Measurements from ENCODE around the gene COL15A1. TPM values are rescaled to one million over a fixed set of nuclear protein-coding genes. Genes with fewer than 3 reads are reported as not detected.
"Not testable (repeated sequence)": the region's sequence is repeated elsewhere in the genome, so short reads cannot be mapped to it uniquely, and the experiment has no call there.

COL15A1 gene
- polyA plus RNA-seq, 1 donor (not counting 4 experiments of a cell fraction or from before 2014, with no cell fraction given) = not detected

DNA sequence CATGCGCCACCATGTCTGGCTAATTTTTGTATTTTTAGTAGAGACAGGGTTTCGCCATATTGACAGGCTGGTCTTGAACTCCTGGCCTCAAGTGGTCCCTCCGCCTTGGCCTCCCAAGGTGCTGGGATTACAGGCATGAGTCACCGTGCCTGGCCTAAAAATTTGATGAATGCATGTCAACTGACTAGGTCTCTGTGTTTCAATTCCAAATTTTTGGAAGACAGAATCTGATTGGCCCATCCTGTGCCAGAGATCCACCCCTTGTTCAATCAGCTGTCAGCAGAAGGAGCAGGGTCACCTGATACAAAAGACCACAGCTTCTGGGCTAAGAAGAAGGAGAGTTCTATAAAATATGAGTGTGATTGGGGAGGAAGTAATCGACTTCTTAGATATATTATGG is 43.5 kb upstream of the COL15A1 start:
- no peaks in the 10 kb centered on the region for H3K79me2 ChIP-seq (ENCODE audit: control insufficient read depth, insufficient read depth, low read length)
- dilution Hi-C loops (cut with MboI; ENCODE audit: extremely low pct_ligation_motif_present, low sequenced_read_pairs) = no loop called here
- H3K9ac ChIP-seq (ENCODE audit: control insufficient read depth, extremely low read depth, insufficient read depth, low read length) = no peak overlapping the region
- H4K20me1 ChIP-seq (ENCODE audit: control insufficient read depth, extremely low read depth, insufficient read depth, low read length) = no peaks in the 10 kb centered on the region
- H3K9me1 ChIP-seq (ENCODE audit: control insufficient read depth, extremely low read depth, insufficient read depth, low read length) = no peaks in the 10 kb centered on the region
- H3K4me1 ChIP-seq (ENCODE audit: control insufficient read depth, extremely low read depth, insufficient read depth, low read length) = no peaks in the 10 kb centered on the region
- DNase-seq (ENCODE audit: low read depth, low spot score) (no peak), FAIRE-seq (no peak)
- no peak overlapping the region for H2AFZ ChIP-seq (ENCODE audit: control insufficient read depth, low read length)
- H3K9me3 ChIP-seq (ENCODE audit: control insufficient read depth, low read depth, low read length) = no peaks in the 10 kb centered on the region
- no peaks in the 10 kb centered on the region for H3K36me3 ChIP-seq (ENCODE audit: control insufficient read depth in 2 of 2, extremely low read depth in 1 of 2, insufficient read depth in 2 of 2, low read length in 2 of 2)
- H3K27ac ChIP-seq (ENCODE audit: control insufficient read depth, insufficient read depth, low read length) = no peak overlapping the region
- H3K4me2 ChIP-seq (ENCODE audit: control insufficient read depth, extremely low read depth, insufficient read depth, low read depth, low read length) = no peak overlapping the region
- H3K4me3 ChIP-seq (ENCODE audit: control insufficient read depth in 2 of 3, extremely low read depth in 1 of 3, insufficient read depth in 2 of 3, low read depth in 1 of 3, low read length in 3 of 3) = no peak overlapping the region
- no peaks in the 10 kb centered on the region for H3K27me3 ChIP-seq (ENCODE audit: control insufficient read depth, extremely low read depth, insufficient read depth, low read length)
- TF ChIP-seq EZH2 (IDR thresholded peaks at IDR 0.05; ENCODE audit: low read length) = no peak
- TF ChIP-seq, protein P1, sequence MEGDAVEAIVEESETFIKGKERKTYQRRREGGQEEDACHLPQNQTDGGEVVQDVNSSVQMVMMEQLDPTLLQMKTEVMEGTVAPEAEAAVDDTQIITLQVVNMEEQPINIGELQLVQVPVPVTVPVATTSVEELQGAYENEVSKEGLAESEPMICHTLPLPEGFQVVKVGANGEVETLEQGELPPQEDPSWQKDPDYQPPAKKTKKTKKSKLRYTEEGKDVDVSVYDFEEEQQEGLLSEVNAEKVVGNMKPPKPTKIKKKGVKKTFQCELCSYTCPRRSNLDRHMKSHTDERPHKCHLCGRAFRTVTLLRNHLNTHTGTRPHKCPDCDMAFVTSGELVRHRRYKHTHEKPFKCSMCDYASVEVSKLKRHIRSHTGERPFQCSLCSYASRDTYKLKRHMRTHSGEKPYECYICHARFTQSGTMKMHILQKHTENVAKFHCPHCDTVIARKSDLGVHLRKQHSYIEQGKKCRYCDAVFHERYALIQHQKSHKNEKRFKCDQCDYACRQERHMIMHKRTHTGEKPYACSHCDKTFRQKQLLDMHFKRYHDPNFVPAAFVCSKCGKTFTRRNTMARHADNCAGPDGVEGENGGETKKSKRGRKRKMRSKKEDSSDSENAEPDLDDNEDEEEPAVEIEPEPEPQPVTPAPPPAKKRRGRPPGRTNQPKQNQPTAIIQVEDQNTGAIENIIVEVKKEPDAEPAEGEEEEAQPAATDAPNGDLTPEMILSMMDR (optimal IDR thresholded peaks at IDR 0.05 in 1 of 3, IDR thresholded peaks at IDR 0.05 in 1 of 3, conservative IDR thresholded peaks at IDR 0.05 in 1 of 3; ENCODE audit: extremely low read depth in 1 of 3, insufficient read depth in 2 of 3, low read length in 3 of 3) = no peak

DNA sequence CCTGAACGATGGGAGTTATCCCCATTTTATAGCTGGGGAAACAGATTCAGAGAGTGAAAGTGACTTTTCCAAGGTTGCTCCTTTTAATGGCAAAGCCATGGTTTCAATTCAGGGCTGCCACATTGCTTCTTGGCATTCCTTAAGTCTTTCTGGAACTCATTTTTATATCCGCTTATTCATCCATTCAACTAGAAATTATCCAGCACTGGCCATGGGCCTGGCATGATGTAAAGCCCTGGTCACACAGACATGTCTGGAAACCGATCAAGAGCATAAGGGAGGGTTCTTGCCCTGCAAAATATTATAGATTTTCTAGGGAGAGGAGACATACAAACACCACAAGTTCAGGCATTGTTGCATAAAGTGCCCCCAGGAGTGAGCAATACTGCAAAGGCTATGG is 43.0 kb upstream of the COL15A1 start:
- H3K4me3 ChIP-seq (ENCODE audit: control insufficient read depth in 2 of 3, extremely low read depth in 1 of 3, insufficient read depth in 2 of 3, low read depth in 1 of 3, low read length in 3 of 3) = no peak overlapping the region
- H3K27ac ChIP-seq (ENCODE audit: control insufficient read depth, insufficient read depth, low read length) = no peak overlapping the region
- no peak overlapping the region for H2AFZ ChIP-seq (ENCODE audit: control insufficient read depth, low read length)
- no peak overlapping the region for H3K4me2 ChIP-seq (ENCODE audit: control insufficient read depth, extremely low read depth, insufficient read depth, low read depth, low read length)
- FAIRE-seq (no peak), DNase-seq (ENCODE audit: low read depth, low spot score) (no peak)
- no peak overlapping the region for H3K9ac ChIP-seq (ENCODE audit: control insufficient read depth, extremely low read depth, insufficient read depth, low read length)
- H3K9me1 ChIP-seq (ENCODE audit: control insufficient read depth, extremely low read depth, insufficient read depth, low read length) = no peaks in the 10 kb centered on the region
- dilution Hi-C loops (cut with MboI; ENCODE audit: extremely low pct_ligation_motif_present, low sequenced_read_pairs) = no loop called here
- no peaks in the 10 kb centered on the region for H3K4me1 ChIP-seq (ENCODE audit: control insufficient read depth, extremely low read depth, insufficient read depth, low read length)
- no peaks in the 10 kb centered on the region for H3K9me3 ChIP-seq (ENCODE audit: control insufficient read depth, low read depth, low read length)
- TF ChIP-seq EZH2 (IDR thresholded peaks at IDR 0.05; ENCODE audit: low read length) = no peak
- TF ChIP-seq, protein P1 (optimal IDR thresholded peaks at IDR 0.05 in 1 of 3, IDR thresholded peaks at IDR 0.05 in 1 of 3, conservative IDR thresholded peaks at IDR 0.05 in 1 of 3; ENCODE audit: extremely low read depth in 1 of 3, insufficient read depth in 2 of 3, low read length in 3 of 3) = no peak
- no peaks in the 10 kb centered on the region for H3K36me3 ChIP-seq (ENCODE audit: control insufficient read depth in 2 of 2, extremely low read depth in 1 of 2, insufficient read depth in 2 of 2, low read length in 2 of 2)
- no peaks in the 10 kb centered on the region for H4K20me1 ChIP-seq (ENCODE audit: control insufficient read depth, extremely low read depth, insufficient read depth, low read length)
- H3K27me3 ChIP-seq (ENCODE audit: control insufficient read depth, extremely low read depth, insufficient read depth, low read length) = no peaks in the 10 kb centered on the region
- H3K79me2 ChIP-seq (ENCODE audit: control insufficient read depth, insufficient read depth, low read length) = no peaks in the 10 kb centered on the region

DNA sequence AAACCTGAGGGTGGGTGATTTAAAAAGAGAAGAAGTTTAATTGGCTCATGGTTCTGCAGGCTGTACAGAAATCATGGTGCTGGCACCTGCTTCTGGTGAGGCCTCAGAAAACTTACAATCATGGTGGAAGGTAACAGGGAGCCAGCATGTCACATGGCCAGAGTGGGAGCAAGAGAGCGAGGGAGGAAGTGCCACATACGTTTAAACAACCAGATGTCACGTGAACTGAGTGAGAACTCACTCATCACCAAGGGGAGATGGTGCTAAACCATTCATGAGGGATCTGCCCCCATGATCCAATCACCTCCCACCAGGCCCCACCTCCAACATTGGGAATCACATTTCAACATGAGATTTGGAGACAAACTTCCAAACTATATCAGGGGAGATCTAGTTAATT is 41.9 kb upstream of the COL15A1 start:
- H3K9ac ChIP-seq (ENCODE audit: control insufficient read depth, extremely low read depth, insufficient read depth, low read length); H2AFZ ChIP-seq (ENCODE audit: control insufficient read depth, low read length); H3K9me1 ChIP-seq (ENCODE audit: control insufficient read depth, extremely low read depth, insufficient read depth, low read length); H3K36me3 ChIP-seq (ENCODE audit: control insufficient read depth in 2 of 2, extremely low read depth in 1 of 2, insufficient read depth in 2 of 2, low read length in 2 of 2); H3K4me1 ChIP-seq (ENCODE audit: control insufficient read depth, extremely low read depth, insufficient read depth, low read length); DNase-seq (ENCODE audit: low read depth, low spot score); H4K20me1 ChIP-seq (ENCODE audit: control insufficient read depth, extremely low read depth, insufficient read depth, low read length); H3K79me2 ChIP-seq (ENCODE audit: control insufficient read depth, insufficient read depth, low read length); H3K9me3 ChIP-seq (ENCODE audit: control insufficient read depth, low read depth, low read length); FAIRE-seq; H3K27me3 ChIP-seq (ENCODE audit: control insufficient read depth, extremely low read depth, insufficient read depth, low read length); H3K4me2 ChIP-seq (ENCODE audit: control insufficient read depth, extremely low read depth, insufficient read depth, low read depth, low read length); dilution Hi-C loops (cut with MboI; ENCODE audit: extremely low pct_ligation_motif_present, low sequenced_read_pairs); H3K4me3 ChIP-seq (ENCODE audit: control insufficient read depth in 2 of 3, extremely low read depth in 1 of 3, insufficient read depth in 2 of 3, low read depth in 1 of 3, low read length in 3 of 3); H3K27ac ChIP-seq (ENCODE audit: control insufficient read depth, insufficient read depth, low read length): not testable (repeated sequence)
